Esophagus muscularis mucosa (tissue), 4 donors: ENCODE results near the gene UBE2D4. TPM values are rescaled to one million over a fixed set of nuclear protein-coding genes. Genes with fewer than 3 reads are reported as not detected.
A peak's percentile ranks its signal among the peaks of the same experiment; 100 is the strongest.

Experiments used
- DNase-seq: peaks from one replicate; pipeline ENCODE4 v3.0.0-alpha.2; 2017; ENCODE audit errors: extremely low spot score
- H3K27ac ChIP-seq, 4 donors: fragments of 200-600 bp; sonication (generic); replicated peaks in 1 of 4; 1 replicate in 3 of 4; 2 replicates in 1 of 4; pipeline ENCODE4 v1.5.1; 2016 to 2019; ENCODE audit warnings: mild to moderate bottlenecking in 1 of 4
- H3K27me3 ChIP-seq, 4 donors: fragments of 200-600 bp; sonication (generic); one replicate each; pipeline versions ENCODE4 v1.5.1 to v1.6.0; 2016 to 2019
- H3K36me3 ChIP-seq, 4 donors: fragments of 200-600 bp; sonication (generic); one replicate each; pipeline ENCODE4 v1.5.1; 2016 to 2019
- H3K4me1 ChIP-seq, 4 donors: fragments of 200-600 bp; sonication (generic); one replicate each; pipeline ENCODE4 v1.5.1; 2016 to 2019
- H3K4me3 ChIP-seq, 4 donors: fragments of 200-600 bp; sonication (generic); 1 replicate in 2 of 4; 2 replicates in 2 of 4; pipeline ENCODE4 v1.5.1; 2016 to 2019; ENCODE audit warnings: mild to moderate bottlenecking in 4 of 4, moderate library complexity in 1 of 4
- H3K9me3 ChIP-seq, 4 donors: fragments of 200-600 bp; sonication (generic); 1 replicate in 3 of 4; 2 replicates in 1 of 4; pipeline ENCODE4 v1.5.1; 2016 to 2019
- EP300 ChIP-seq: sonication (generic); formaldehyde crosslinking; IDR thresholded peaks from one replicate; pipeline ENCODE4 v1.6.1; 2017; ENCODE audit warnings: antibody characterized with exemption
- POLR2A ChIP-seq: fragments of 450-650 bp; IDR thresholded peaks from one replicate; pipeline ENCODE4 v1.6.1; 2017; ENCODE audit warnings: antibody characterized with exemption, moderate library complexity, mild to moderate bottlenecking, low read depth
- POLR2AphosphoS5 ChIP-seq, 2 donors: sonication (generic); formaldehyde crosslinking; IDR thresholded peaks; one replicate each; pipeline ENCODE4 v1.6.1; 2017; ENCODE audit warnings: antibody characterized with exemption in 2 of 2
- WGBS: methylation state at CpG from one replicate; pipeline ENCODE4 v1.1.5; 2018; 5-methylcytosine and 5-hydroxymethylcytosine counted together
- intact Hi-C: fragments of 100-400 bp; cut with DNase I; formaldehyde crosslinking; loops from one replicate; pipeline ENCODE4 v1.15.1; 2023
- total RNA-seq, 4 donors: library from RNA; depleted of rRNA; stranded (reverse); fragments of >200 nt; gene quantifications; one replicate each; pipeline versions ENCODE4 v1.1.0 to v1.2.1, GENCODE V29; 2016
- TF ChIP-seq, protein P1 (sequence below), 3 experiments: fragments of 200-600 bp in 2 of 3; fragments of 450-650 bp in 1 of 3; sonication (generic) in 2 of 3; IDR thresholded peaks; one replicate each; pipeline ENCODE4 v1.5.1; 2017 to 2019; ENCODE audit warnings: antibody characterized with exemption in 3 of 3, mild to moderate bottlenecking in 2 of 3, moderate library complexity in 1 of 3

The UBE2D4 gene
- 10 to 100 TPM; 20.1 to 36.4 (median 26.3) TPM for total RNA-seq

DNA sequence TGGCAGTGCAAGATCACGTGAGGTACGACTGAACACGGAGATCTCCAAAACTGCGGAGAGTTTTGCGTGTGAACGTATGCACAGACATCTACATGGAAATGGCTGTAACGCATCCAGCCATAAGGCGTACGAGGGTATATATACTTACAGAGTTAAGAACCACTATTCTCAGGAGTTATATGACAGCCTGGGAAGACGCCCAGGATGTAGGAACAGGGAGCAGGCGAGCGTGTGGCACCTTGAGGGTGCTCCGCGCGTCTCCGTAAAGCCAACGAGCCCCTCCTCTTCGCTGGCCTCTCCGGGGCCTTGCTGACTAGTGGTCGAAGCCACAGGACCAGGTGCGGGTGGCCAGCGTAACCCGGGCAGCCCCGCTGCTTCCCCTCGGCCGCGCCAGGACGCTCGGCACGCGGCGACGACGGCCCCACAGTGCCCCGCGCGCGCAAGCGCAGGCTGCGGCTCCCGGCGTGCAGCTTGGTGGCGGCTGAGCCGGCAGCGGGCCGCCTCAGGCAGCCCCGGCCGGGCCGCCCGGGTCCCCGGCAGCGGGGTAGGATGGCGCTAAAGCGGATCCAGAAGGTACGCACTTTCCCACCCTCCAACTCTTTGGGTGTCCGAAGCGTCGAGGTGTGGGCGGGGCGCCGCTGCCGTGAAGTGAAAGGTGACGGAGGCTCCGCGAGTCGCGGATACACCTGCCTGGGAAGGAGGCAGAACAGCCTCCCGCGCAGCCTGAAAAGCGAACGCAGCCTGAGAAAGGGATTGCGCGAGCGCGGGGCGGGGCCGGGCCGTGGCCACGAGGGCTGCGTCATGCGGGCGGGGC lies at the start of gene UBE2D4:
Gene UBE2D4, plus strand, starts transcription at position 453 of the 814 bp plus-strand sequence. Its CDS starts 97 bp downstream, at position 550.
- under 1% methylated on average over 27 of the region's 82 CpGs for WGBS
- DNase-seq = peak; percentile 95
- H3K36me3 ChIP-seq = no peaks in the 10 kb centered on the region
- H3K27ac ChIP-seq = peak within 1 kb of the TSS; percentile 97 to 98 (median 97)
- peak within 1 kb of the TSS; percentile 75 to 89 (median 82) for H3K4me3 ChIP-seq
- H3K27me3 ChIP-seq = no peaks in the 10 kb centered on the region
- peaks cover 14 to 26% (median 24%) of the 10 kb centered on the region in 4 donors for H3K4me1 ChIP-seq
- intact Hi-C loops = no loop called here
- no peaks in the 10 kb centered on the region for H3K9me3 ChIP-seq
- TF ChIP-seq, protein P1, sequence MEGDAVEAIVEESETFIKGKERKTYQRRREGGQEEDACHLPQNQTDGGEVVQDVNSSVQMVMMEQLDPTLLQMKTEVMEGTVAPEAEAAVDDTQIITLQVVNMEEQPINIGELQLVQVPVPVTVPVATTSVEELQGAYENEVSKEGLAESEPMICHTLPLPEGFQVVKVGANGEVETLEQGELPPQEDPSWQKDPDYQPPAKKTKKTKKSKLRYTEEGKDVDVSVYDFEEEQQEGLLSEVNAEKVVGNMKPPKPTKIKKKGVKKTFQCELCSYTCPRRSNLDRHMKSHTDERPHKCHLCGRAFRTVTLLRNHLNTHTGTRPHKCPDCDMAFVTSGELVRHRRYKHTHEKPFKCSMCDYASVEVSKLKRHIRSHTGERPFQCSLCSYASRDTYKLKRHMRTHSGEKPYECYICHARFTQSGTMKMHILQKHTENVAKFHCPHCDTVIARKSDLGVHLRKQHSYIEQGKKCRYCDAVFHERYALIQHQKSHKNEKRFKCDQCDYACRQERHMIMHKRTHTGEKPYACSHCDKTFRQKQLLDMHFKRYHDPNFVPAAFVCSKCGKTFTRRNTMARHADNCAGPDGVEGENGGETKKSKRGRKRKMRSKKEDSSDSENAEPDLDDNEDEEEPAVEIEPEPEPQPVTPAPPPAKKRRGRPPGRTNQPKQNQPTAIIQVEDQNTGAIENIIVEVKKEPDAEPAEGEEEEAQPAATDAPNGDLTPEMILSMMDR (IDR thresholded peaks at IDR 0.05) = peak in 1 of 3 experiments; percentile 3
- TF ChIP-seq POLR2A = peak; percentile 95
- peak; percentile 98 to 100 for TF ChIP-seq POLR2AphosphoS5 (IDR thresholded peaks at IDR 0.05)
- no peak for TF ChIP-seq EP300

DNA sequence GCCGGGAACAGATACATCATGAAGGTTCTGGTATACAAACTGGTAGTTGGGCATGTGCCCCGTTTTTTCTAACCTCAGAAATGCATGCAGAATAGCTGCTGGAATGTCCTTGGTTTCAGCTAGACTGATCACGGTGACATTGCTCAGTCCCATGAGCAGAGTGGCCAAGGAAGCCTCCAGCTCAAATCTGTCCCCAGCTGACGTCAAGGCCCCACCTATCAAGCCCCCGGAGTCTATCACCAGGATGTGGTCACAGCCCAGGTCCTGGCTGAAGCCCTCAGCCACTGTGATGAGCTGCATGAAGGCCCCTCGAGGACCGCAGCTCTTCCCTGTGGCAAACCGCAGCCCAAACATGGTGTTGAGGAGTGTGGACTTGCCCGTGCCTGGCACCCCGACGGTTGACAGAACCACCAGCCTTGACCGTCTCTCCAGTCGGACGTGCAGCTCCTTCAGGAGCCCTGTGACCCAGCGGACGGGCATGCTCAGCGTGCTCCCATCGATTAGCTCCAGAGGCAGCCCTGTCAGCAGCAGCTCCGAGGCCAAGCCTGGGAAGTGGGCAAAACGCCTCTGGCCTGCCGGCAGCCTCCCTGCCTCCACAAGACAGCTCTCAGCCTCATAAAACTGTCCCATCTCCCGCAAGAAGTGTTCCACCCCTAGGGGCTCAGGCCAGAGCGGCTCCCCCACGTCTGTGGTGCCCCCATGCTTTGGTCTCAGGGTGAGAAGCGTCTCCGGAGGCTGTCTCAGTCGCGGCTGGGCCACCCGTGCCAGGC lies 49.1 kb upstream of the UBE2D4 start:
- H3K27ac ChIP-seq = no peak overlapping the region
- TF ChIP-seq, protein P1 (IDR thresholded peaks at IDR 0.05) = no peak
- no peak for TF ChIP-seq POLR2AphosphoS5 (IDR thresholded peaks at IDR 0.05)
- no peak for TF ChIP-seq EP300
- no peak for TF ChIP-seq POLR2A
- 83% methylated on average over 19 of the region's 29 CpGs for WGBS
- H3K36me3 ChIP-seq = peaks cover 48 to 79% (median 72%) of the 10 kb centered on the region in 4 donors
- no peak overlapping the region for H3K4me3 ChIP-seq
- no peak for DNase-seq
- no peaks in the 10 kb centered on the region for H3K9me3 ChIP-seq
- H3K4me1 ChIP-seq = peaks cover 20 to 32% (median 25%) of the 10 kb centered on the region in 4 donors
- intact Hi-C loops = no loop called here
- H3K27me3 ChIP-seq = no peaks in the 10 kb centered on the region

DNA sequence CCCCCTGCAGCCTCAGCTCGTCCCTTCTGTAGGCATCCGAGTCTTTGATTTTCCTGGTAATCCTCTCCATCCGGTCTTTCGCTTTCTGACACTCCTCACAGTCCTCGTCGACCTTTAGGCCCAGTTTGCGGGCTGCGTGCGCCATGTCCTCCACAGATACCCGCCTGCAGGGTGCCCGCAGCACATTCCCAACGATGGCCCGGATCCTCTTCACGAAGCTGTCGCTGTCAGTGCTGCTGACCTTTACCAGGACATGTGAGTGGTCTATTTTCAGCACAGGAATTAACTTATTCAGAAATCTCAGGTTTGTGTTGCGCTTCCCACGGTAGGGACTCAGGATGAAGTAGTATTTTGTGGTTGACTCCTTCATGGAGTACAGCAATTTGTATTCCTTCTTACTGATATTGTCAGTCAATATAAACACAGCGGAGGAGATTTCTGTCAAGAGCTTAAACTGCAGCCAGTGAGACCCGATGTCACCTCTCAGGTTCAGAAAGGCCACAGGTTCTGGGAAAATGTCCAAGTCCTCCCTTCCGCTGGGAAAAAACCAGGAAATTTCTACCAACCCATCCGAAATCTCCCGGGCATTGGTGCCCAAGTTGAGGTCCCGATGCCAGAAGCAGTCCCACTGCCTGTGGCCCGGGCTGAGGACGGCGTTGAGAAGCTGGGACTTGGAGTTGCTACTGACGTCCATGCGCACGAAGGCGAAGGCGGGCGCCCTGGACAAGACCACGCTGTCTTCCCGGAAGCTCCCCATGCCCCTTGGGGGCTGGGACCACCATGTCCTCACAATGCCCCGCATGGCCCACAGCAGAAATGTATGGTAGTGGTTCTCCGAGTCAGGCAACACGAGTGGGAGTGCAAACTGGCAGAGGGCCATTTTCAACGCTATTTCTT lies 48.0 kb upstream of the UBE2D4 start:
- H3K27ac ChIP-seq = peak overlapping the region in 2 of 4 donors; percentile 4 to 11
- TF ChIP-seq POLR2A = no peak
- no peak for TF ChIP-seq EP300
- TF ChIP-seq, protein P1 (IDR thresholded peaks at IDR 0.05) = no peak
- TF ChIP-seq POLR2AphosphoS5 (IDR thresholded peaks at IDR 0.05) = no peak
- no peaks in the 10 kb centered on the region for H3K27me3 ChIP-seq
- H3K4me3 ChIP-seq = no peak overlapping the region
- DNase-seq = no peak
- WGBS = 92% methylated on average over 34 of the region's 38 CpGs
- intact Hi-C loops = no loop called here
- H3K4me1 ChIP-seq = peaks cover 10 to 23% (median 15%) of the 10 kb centered on the region in 4 donors
- peaks cover 48 to 88% (median 75%) of the 10 kb centered on the region in 4 donors for H3K36me3 ChIP-seq
- no peaks in the 10 kb centered on the region for H3K9me3 ChIP-seq

DNA sequence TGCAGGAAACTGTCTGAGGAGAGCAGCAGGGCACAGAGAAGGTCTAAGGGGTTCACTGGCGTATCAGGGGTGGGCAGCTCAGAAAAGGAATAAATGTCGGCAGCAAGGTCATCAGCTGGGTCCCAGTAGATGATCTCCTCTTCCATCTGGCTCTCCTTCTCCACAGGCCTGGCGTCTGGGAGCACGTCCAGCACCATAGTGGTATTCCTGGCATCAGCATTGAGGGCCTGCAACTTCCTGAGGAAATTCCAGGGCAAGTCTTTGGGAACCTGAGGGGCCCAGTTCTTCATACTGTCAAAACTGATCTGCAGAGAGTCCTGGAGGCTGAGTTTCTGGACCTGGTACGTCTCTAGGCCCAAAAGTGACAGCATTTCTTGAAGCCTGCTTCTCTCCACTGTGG lies 47.4 kb upstream of the UBE2D4 start:
- WGBS = 70% methylated on average over 4 of the region's 5 CpGs
- H3K4me3 ChIP-seq = no peak overlapping the region
- no peak for TF ChIP-seq EP300
- TF ChIP-seq, protein P1 (IDR thresholded peaks at IDR 0.05) = no peak
- no peak for TF ChIP-seq POLR2A
- TF ChIP-seq POLR2AphosphoS5 (IDR thresholded peaks at IDR 0.05) = no peak
- H3K27me3 ChIP-seq = no peaks in the 10 kb centered on the region
- peaks cover 48 to 93% (median 79%) of the 10 kb centered on the region in 4 donors for H3K36me3 ChIP-seq
- H3K27ac ChIP-seq = peak overlapping the region in 2 of 4 donors; percentile 4 to 11
- intact Hi-C loops = no loop called here
- no peaks in the 10 kb centered on the region for H3K9me3 ChIP-seq
- H3K4me1 ChIP-seq = peaks cover 6 to 21% (median 9%) of the 10 kb centered on the region in 4 donors
- no peak for DNase-seq
